Frontal cortex (tissue), 4 donors: ENCODE data around the gene SRBD1. TPM values are rescaled to one million over a fixed set of nuclear protein-coding genes. Genes with fewer than 3 reads are reported as not detected.

Experiments used
- DNase-seq, 2 donors: peaks; one replicate each; pipeline ENCODE4 v3.0.0; 2012; ENCODE audit warnings: low spot score in 2 of 2
- FAIRE-seq: peaks from 2 replicates; lab custom pipeline; 2012; peaks lifted over from hg19 to GRCh38; lab: Jason Lieb, UNC
- total RNA-seq: library from RNA; depleted of rRNA; stranded (reverse); fragments of >200 nt; gene quantifications from one replicate; pipeline ENCODE4 v1.2.3, GENCODE V29; 2014
- donor health status: control.
- donor health status: control.
- donor health status: control.

Gene SRBD1
- total RNA-seq, 1 donor from 2014 or later = 69.3 TPM

DNA sequence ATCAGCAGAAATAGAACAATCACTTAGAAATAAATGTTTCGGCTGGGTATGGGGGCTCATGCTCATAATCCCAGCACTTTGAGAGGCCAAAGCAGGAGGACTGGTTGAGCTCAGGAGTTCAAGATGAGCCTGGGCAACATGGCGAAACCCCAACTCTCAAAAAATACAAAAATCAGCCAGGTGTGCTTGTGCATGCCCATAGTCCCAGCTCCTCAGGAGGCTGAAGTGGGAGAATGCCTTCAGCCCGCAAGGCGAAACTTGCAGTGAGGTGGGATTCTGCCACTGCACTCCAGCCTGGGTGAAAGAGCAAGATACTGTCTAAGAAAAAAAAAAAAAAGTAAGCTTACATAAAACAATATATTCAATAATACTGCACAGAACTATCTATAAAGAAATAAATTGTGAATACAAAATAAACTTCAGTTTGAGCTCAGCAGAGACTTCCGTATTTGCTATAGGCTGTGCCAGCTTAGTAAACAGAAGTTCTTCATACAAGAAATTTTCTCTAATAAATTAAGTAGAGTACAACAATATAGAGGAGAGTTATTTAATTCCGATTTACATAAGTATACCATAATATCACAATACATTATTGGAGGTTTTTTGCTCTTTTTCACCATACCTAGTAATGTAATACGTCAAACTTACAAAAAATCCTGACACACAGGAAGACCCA is 43.6 kb downstream of the SRBD1 start:
- DNase-seq = no peak
- no peak for FAIRE-seq

DNA sequence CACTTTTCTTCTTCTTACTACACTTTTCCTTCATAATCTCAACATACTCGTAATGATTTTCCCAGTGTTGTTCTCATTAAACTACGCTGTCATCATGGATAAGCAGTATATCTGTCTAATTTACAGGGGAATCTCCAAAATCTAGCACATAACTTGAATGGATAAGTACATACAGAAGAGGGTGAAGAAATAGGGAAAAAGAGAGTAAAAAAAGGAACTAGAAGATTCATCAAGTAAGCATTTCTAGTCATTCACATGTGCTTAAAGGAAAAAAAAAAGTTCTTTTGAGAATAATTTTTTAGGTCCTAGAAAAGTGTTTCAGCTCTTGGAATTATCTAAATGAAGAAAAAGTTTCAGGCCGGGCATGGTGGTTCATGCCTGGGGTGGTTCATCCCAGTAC is 51.6 kb downstream of the SRBD1 start:
- DNase-seq (no peak), FAIRE-seq (no peak)

DNA sequence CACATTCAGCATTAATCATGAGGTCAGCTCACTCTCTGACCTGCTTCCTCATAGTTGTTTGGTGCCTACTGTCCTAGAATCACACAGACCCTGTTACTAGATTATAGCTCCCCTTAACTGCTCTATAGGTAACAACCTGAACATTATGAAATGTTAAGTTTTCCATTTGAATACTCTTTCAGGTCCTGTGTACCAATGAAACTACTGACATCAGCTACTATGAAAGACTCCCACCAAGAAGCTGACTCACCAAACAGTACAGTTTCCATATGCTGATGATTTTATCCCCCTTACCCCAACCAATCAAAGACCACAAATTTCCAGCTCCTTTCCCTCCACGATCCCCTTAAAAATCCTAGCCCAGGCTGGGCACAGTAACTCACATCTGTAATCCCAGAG is 56.3 kb downstream of the SRBD1 start:
- FAIRE-seq = no peak
- no peak for DNase-seq

DNA sequence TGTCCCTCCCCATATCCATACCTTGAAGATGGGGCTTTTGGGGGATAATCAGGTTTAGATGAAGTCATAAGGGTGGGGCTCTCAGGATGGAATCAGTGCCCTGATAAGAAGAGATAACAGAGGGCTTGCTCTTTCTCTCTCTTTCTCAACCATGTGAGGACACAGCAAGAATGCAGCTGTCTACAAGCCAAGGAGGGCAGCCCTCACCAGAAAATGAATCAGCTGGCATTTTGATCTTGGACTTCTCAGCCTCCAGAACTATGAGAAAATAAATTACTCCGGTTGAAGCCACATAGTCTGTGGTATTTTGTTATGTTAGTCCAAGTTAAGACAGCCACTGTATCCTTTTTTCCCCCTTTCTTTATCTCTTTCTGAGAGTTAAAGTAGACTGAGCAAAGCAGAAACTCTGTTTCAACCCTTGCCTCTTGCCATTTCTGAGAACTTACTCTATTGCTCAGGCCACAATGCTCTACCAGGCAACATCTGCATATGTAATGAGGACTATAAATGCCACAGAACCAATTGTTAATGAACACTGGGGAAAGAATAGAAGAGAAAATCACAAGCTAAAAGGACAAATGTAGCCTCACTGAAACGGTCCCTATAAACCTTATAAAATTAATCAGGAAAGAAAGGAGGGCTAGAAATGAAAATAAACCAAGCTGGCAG is 56.9 kb downstream of the SRBD1 start:
- DNase-seq = no peak

DNA sequence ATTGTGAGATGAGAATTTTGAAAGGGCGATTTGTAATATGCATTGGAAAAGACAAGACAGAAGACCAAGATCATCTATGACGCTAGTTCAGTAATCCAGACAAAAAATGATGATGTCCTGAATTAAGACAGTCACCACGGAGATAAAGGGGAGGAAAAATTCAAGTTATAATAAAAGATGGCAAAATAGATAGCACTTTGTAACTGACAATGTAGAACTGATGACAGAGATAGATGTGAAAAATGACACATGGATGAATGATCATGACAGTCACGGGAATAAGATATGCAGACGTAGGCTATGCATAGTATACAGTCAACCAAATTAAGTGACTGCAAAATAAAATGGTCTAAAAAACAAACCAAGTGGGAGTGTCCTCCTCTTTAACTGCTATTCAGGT is 59.2 kb downstream of the SRBD1 start:
- FAIRE-seq (no peak), DNase-seq (no peak)

More for the DNA sequence above, 56.9 kb downstream of the SRBD1 start:
- no peak for FAIRE-seq

DNA sequence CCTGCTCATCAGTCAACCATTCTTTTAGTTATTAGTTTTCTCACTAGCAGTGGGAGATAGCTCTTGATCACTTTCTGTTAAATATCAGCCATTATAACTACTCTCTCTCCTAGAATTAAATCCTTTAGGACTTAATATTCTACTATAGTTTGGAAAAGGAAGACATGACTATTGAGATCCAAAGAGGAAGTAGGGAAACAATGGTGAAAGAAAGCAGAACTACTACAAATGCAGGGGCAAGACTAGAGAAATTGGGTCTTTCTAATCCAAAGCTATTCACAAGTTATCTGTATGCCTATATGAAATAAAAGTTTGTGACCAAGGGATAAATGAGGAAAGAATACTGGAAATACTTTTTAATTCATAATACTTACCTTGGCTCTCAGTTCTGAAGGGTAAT is 65.1 kb downstream of the SRBD1 start:
- DNase-seq (no peak), FAIRE-seq (no peak)

DNA sequence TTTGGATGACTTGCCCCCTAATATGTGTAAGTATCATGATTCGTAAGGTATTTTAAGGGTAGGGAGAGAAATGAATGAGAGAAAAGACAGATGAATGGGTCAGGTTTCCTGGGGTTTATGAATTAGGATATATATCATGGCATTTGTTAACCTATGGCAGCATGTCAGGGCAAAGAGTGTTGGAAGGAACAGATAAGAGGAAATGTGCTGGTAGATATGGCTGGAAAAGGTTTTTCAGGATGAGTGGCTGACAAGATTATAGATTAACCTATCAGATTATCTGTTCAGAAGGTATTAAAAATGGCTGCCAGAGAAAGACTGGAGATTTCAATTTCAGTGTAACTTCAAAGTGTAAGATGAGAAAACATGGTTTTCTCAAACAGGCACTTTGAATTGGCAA is 67.8 kb downstream of the SRBD1 start:
- FAIRE-seq = no peak

DNA sequence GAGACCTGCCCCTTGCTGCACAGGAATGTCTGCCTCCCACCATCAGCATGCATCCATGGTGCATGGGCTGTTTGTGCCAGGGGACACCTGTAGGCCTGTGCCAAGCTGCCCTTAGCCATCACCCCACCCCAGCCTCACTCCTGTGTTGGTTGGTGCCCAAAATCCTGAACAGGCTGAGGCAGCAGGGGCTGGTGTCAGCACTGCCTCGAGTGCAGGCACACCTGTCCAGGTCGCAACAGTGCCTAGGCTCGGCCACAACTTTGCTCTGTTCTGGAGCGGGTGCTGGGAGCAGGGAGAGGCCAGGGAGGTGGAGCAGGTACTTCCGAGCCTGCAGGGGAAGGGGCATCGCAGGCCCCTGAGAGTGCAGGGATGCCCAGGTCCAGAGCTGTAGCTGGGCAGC is 69.1 kb downstream of the SRBD1 start:
- DNase-seq (no peak), FAIRE-seq (no peak)

More for the DNA sequence above, 67.8 kb downstream of the SRBD1 start:
- DNase-seq = no peak

DNA sequence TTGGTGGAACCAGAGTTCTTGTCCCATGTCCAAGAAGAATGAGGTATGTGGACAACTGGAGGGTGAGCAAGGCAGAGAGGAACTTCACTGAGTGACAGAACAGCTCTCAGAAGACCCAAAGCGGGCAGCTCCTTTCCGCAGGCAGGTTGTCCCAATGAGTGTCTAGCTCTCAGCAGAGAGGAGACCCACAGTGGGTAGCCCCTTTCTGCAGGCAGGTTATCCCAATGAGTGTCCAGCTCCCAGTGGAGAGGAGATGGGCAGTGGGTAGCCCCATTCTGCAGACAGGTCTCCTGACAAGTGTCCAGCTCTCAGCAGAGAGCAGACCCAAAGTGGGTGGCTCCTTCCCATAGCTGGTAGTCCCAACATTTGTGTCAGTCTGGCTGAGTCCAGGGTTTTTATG is 69.6 kb downstream of the SRBD1 start:
- FAIRE-seq = no peak
- DNase-seq = no peak

DNA sequence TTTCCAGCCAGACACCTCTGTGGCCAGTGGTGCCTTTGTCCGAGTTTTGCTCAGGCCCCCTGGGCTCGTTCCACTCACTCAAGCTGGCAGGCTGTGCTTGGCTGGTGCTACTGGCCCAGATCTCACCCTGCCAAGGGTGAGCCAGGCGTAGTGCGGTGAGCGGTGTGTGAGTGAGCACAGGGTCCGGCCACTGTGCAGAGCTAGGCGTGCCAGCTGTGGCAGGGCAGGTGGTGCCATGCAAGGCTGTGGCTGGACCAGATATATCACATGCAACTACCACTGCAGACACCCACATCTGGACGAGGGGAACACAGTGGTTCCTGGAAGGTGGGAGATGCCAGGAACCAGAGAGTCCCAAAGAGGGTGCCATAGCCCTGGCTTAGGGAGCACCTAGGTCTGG is 70.1 kb downstream of the SRBD1 start:
- DNase-seq = no peak
- no peak for FAIRE-seq

DNA sequence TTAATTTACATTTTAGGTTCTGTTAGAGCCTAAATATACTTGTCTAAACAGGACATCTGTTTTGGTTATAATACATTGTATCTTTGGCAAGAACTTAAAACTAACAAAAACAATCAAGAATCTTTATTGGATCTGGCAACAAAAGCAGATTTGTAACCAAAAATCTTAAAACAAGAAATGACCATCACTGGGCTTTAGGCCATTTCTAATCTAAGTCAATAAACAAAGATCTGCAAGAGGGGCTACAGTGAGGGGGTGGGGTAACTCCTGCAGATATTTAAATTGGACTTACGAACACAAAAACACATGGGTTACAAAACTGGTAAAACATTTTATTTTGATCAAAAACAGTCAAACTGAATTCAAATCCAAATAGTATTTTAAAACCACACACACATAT is 77.3 kb downstream of the SRBD1 start:
- FAIRE-seq (no peak), DNase-seq (no peak)

DNA sequence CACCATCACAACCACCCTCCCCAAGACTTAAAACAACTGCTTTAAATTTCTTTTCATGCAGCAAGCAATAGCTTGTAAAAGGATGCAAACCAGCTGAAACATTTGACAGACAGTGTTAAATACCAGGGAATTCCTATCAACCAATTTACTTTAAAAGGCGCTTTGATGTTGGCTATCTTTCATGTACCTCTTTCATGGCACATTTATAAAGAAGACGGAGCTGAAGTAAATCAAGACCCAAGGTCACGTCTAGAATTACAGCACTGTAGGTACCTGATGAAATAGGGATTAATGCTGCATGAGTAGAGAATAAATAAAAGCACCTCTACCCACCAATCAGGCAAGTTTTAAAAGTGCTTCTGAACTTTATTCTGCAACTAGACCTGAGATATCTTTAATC is 78.9 kb downstream of the SRBD1 start:
- DNase-seq (no peak), FAIRE-seq (no peak)

DNA sequence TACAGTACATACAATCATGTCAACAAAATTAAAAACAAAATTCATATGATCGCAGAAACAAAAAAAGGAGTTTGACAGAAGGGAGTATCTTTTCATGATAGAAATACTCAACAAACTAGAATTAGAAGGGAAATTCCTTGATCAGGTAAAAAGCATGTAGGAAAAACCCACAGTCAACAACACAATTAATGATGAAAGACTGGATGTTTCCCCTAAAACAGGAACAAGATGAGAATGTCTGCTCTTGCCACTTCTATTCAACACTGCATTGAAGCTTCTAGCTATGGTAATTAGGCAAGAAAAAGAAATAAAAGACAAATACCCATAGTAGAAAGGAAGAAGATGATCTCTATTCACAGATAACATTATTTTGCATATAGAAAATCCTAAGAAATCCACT is 87.1 kb downstream of the SRBD1 start:
- FAIRE-seq = no peak
- DNase-seq = no peak

DNA sequence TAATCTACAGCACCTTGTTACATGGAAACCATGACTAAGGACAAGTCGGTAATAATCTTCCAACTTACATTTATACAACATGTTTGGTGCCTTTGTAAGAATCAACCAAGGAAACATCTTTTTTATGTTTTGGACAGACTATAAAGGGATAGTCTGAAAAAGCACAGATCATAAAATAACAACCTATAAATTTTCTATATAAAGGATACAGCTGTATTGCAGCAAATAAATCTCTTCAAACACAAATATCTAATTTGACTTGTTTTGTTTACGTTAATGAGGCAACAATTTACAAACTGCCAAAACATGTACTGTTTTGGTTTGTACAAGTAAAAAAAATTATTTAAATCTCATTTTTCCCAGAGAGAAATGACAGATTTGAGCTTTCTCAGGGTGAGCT is 92.5 kb downstream of the SRBD1 start:
- no peak for FAIRE-seq
- no peak for DNase-seq

DNA sequence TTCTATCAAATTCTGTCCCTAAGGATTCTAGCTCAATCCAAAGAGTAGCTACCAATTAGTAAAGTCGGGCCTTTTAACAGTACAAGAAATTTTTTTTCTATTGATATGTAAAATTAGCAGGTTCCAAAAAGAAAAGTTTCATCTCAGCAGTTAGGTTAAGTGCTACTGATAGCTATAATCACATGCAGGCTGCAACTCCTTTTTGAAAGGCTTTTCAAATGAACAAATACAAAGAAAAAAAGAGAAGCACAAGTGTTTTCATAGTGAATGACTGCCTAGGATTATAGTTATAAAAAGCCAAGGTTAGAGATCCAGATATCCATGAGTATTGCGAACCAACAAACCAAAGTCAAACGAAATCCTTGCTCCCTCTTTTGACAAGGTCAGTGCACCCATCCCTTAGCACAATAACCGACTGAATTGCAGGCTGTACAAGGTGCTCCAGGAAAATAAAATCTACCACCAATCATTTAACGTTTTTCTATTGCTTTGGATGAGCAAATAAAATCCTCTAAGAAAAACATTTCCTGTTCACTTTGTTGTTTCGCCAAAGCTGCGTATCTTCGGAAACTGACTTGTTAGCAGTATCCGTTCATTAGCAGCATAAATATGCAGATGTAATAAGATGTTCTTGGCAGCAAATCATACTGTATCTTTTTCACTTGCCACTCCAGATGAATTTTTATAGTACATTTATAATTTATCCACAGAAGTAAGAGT is 100.2 kb downstream of the SRBD1 start:
- DNase-seq = no peak
- FAIRE-seq = no peak

DNA sequence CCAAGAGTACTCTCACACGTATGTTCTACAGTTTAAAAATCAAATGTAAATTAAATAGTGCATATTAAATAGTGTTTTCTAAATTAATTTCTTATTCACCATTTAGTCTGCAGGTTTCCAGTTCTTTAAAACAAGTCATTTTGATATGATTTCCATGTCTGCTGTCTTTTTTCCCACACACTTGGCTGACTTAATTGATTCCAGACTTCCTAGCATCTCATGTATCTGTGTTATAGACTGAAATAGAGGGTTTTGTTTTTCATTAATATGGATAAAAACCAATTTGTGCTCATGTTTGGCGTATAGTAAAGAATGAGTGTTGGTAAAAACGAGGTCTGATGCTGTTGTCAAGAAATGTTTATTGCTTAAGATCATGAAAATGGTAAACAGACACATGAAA is 104.3 kb downstream of the SRBD1 start:
- no peak for DNase-seq
- FAIRE-seq = no peak

DNA sequence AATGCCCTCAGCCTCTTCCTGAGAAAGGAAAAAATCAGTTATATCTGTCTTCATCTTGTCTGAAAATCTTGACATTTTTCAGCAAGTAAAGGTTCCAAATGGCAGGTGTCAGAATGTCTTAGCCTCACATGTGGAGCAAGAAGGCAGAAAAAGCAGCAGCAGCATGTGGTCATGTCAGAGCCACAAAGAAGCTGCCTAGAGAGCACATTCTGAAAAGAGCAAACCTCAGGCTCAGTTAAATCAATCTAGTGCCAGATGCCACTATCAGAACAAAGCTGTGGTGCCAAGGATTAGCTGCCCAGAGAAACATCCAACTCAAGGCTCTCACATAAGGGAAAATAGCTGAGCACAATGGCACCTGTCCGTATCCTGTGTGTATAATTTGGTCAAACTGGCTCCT is 105.9 kb downstream of the SRBD1 start:
- DNase-seq = no peak
- no peak for FAIRE-seq

DNA sequence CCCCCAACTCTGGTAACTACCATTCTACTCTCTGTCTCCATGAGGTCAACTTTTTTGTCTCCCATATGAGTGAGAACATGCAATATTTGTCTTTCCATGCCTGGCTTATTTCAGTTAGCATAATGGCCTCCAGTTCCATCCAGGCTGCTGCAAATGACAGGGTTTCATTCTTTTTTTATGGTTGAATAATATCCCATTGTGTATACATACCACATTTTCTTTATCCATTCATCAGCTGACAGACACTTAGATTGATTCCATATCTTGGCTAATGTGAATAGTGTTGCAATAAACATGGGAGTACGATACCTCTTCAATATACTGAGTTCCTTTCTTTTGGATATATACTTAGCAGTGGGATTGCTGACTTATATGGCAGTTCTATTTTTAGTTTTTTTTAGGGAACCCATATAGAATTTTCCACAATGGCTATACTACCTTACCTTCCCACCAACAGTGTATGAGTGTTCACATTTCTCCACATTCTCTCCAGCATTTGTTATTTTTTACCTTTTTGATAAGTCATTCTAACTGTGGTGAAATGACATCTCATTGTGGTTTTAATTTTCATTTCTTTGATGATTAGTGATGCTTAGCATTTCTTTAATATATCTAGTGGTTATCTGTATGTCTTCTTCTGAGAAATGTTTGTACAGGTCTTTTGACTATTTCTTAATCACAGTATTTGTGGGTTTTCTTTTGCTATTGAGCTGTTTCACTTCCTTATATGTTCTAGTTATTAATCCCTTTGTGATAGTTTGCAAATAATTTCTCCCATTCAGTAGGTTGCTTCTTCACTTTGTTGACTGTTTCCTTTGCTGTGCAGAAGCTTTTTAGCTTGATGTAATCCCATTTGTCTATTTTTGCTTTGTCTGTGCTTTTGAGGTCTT is 112.2 kb downstream of the SRBD1 start:
- DNase-seq (no peak), FAIRE-seq (no peak)

DNA sequence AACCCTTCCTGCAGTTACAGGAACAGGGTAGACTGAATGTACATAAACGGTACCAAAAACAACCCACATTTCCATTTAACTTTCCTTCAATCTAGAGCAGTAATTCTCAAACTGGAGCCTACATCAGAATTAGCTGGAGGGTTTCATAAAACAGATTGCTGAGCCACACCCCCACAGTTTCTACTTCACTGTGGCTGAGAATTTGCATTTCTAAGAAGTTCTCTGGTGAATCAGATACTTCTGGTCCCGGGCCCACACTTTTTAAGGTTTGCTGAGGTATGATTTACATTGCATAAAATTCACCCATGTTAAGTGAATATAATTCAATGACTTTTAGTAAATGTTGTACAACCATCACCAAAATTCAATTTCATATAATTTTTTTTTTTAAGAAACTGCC is 113.7 kb downstream of the SRBD1 start:
- FAIRE-seq = no peak
- DNase-seq = no peak

DNA sequence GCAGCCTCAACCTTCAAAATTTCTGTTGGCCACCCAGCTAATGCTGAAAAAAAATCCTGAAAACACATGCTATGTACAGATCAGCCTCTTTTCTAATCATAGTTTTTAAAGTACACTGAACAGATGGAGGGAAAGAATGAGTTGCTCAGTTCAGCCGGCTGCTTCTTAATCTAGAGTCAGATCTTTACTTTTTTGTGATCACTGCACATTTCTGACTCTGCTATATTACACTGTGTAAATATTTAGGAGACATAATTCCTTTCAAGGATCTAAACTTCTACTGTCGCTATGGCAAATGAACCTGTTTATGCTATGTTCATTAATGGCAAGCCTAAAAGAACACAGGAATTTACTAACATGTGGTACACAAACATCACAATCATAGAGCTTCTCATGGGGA is 114.2 kb downstream of the SRBD1 start:
- FAIRE-seq = no peak
- DNase-seq = no peak

DNA sequence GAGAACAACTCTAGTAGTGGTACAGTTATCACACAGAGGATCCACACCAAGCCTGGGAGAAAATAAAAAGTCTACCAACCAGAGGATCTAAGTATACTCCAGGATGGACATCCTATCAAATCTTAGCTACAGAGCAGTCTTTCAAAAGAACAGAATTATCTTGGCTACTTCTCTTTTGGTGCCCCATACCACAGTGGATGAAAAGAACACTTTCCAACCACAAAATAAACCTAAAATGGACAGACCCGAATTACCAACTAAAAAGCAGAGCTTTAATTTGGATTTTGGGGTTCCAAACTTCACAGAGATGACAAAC is 116.1 kb downstream of the SRBD1 start:
- DNase-seq (no peak), FAIRE-seq (no peak)
